Mesothelial cell of epicardium (in vitro differentiated cells): ENCODE measurements around the gene NR1I3. TPM values are rescaled to one million over a fixed set of nuclear protein-coding genes. Genes with fewer than 3 reads are reported as not detected.
"Not testable (repeated sequence)": the region's sequence is repeated elsewhere in the genome, so short reads cannot be mapped to it uniquely, and the experiment has no call there.

Experiments used
- DNase-seq, 2 experiments: peaks; one replicate each; pipeline ENCODE4 v3.0.0; 2021; ENCODE audit warnings: low spot score in 2 of 2; ENCODE audit not compliant: unreplicated experiment in 2 of 2
- H3K27ac Mint-ChIP-seq: 2 replicates; pipeline ENCODE4 v1.8.0; 2021; ENCODE audit warnings: mixed read lengths
- H3K27me3 Mint-ChIP-seq: 2 replicates; pipeline ENCODE4 v1.8.0; 2021; ENCODE audit warnings: low read depth, mixed read lengths
- H3K36me3 Mint-ChIP-seq: 2 replicates; pipeline ENCODE4 v1.8.0; 2021; ENCODE audit warnings: mixed read lengths
- H3K4me1 Mint-ChIP-seq: 2 replicates; pipeline ENCODE4 v1.8.0; 2021; ENCODE audit warnings: mixed read lengths
- H3K4me3 Mint-ChIP-seq: 2 replicates; pipeline ENCODE4 v1.8.0; 2021; ENCODE audit warnings: mild to moderate bottlenecking, moderate library complexity, mixed read lengths
- H3K9me3 Mint-ChIP-seq: 2 replicates; pipeline ENCODE4 v1.8.0; 2021; ENCODE audit warnings: mixed read lengths
- CTCF ChIP-seq: fragments of 200-600 bp; sonication (generic); IDR thresholded peaks from one replicate; pipeline ENCODE4 v1.5.0; 2021; ENCODE audit warnings: antibody characterized with exemption; ENCODE audit not compliant: unreplicated experiment
- total RNA-seq: library from RNA; stranded (reverse); gene quantifications from 3 replicates; pipeline ENCODE4 v1.2.1, GENCODE V29; 2021

NR1I3 gene
- total RNA-seq, 1 donor from 2014 or later: not detected

- peak within 1 kb of the TSS; percentile 58 for H3K4me3 Mint-ChIP-seq
- peaks cover 7% of the 10 kb centered on the region for H3K4me1 Mint-ChIP-seq
- no peak for TF ChIP-seq CTCF
- peaks cover 7% of the 10 kb centered on the region for H3K36me3 Mint-ChIP-seq
- no peak within 1 kb of the TSS for H3K27ac Mint-ChIP-seq
- peaks cover 57% of the 10 kb centered on the region for H3K27me3 Mint-ChIP-seq
- peaks cover 20% of the 10 kb centered on the region for H3K9me3 Mint-ChIP-seq
- DNase-seq: peak in 1 of 2 experiments; percentile 50
These were observed 20.7 kb upstream of the NR1I3 start, which contains the start of gene PCP4L1 for GRCh38 chr1:161258439-161259344. Gene PCP4L1 (plus strand): TSS chr1:161258745. CDS start chr1:161258975, 230 bp downstream.

GRCh38 chr1:161257109-161257508 is 19.1 kb upstream of the NR1I3 start:
- H3K27ac Mint-ChIP-seq, H3K36me3 Mint-ChIP-seq, DNase-seq, H3K4me1 Mint-ChIP-seq, H3K4me3 Mint-ChIP-seq: not testable (repeated sequence)
- H3K9me3 Mint-ChIP-seq: peaks cover 20% of the 10 kb centered on the region
- peaks cover 52% of the 10 kb centered on the region for H3K27me3 Mint-ChIP-seq

- not testable (repeated sequence) for DNase-seq, H3K27ac Mint-ChIP-seq, H3K4me1 Mint-ChIP-seq, H3K4me3 Mint-ChIP-seq, H3K36me3 Mint-ChIP-seq
- peaks cover 20% of the 10 kb centered on the region for H3K9me3 Mint-ChIP-seq
- H3K27me3 Mint-ChIP-seq: peaks cover 42% of the 10 kb centered on the region
These were observed 18.0 kb upstream of the NR1I3 start for GRCh38 chr1:161255955-161256520.

- peaks cover 20% of the 10 kb centered on the region for H3K9me3 Mint-ChIP-seq
- H3K36me3 Mint-ChIP-seq, H3K4me1 Mint-ChIP-seq, DNase-seq, H3K4me3 Mint-ChIP-seq, H3K27ac Mint-ChIP-seq: not testable (repeated sequence)
- H3K27me3 Mint-ChIP-seq: peaks cover 35% of the 10 kb centered on the region
These were observed 17.3 kb upstream of the NR1I3 start for GRCh38 chr1:161255302-161255701.

- no peaks in the 10 kb centered on the region for H3K36me3 Mint-ChIP-seq
- H3K27me3 Mint-ChIP-seq: peaks cover 4% of the 10 kb centered on the region
- H3K4me1 Mint-ChIP-seq: no peaks in the 10 kb centered on the region
- H3K4me3 Mint-ChIP-seq: no peak overlapping the region
- peaks cover 16% of the 10 kb centered on the region for H3K9me3 Mint-ChIP-seq
- no peak overlapping the region for H3K27ac Mint-ChIP-seq
- no peak for DNase-seq
- no peak for TF ChIP-seq CTCF
These were observed 13.6 kb upstream of the NR1I3 start for GRCh38 chr1:161251579-161251978.

- H3K36me3 Mint-ChIP-seq: no peaks in the 10 kb centered on the region
- no peak overlapping the region for H3K4me3 Mint-ChIP-seq
These were observed 12.8 kb upstream of the NR1I3 start for GRCh38 chr1:161250829-161251228.

GRCh38 chr1:161250100-161250499 is 12.1 kb upstream of the NR1I3 start:
- H3K9me3 Mint-ChIP-seq, H3K27ac Mint-ChIP-seq, H3K4me1 Mint-ChIP-seq, H3K4me3 Mint-ChIP-seq, DNase-seq, H3K36me3 Mint-ChIP-seq, H3K27me3 Mint-ChIP-seq: not testable (repeated sequence)

More at GRCh38 chr1:161250829-161251228, 12.8 kb upstream of the NR1I3 start:
- Mint-ChIP-seq H3K9me3 (peaks cover 10% of the 10 kb centered on the region), H3K4me1 (no peaks in the 10 kb centered on the region), H3K27ac (no peak overlapping the region), H3K27me3 (peaks cover 4% of the 10 kb centered on the region)
- no peak for TF ChIP-seq CTCF
- DNase-seq: no peak
